Activated CD8-positive, alpha-beta T cell treated with anti-CD3 and anti-CD28 coated beads, Interleukin-2, amount 10 ng/mL, durations not matched to agents 7 days and 5 days (primary cell): ENCODE measurements around the gene APOBR. TPM values are rescaled to one million over a fixed set of nuclear protein-coding genes. Genes with fewer than 3 reads are reported as not detected.

Experiments used
- ATAC-seq: fragments of 150-1000 bp; cut with Tn5 transposase; one replicate; pipeline ENCODE4 v1.10.0; 2021; ENCODE audit warnings: moderate library complexity
- CTCF ChIA-PET: fragments of 350-600 bp; sonication (Branson Sonifier 250); formaldehyde crosslinking; loops from one replicate; lab custom pipeline; 2021; ENCODE audit warnings: antibody characterized with exemption; lab: Charles Lee
- POLR2A ChIA-PET: fragments of 350-600 bp; sonication (Branson Sonifier 250); formaldehyde crosslinking; loops from one replicate; lab custom pipeline; 2021; ENCODE audit warnings: antibody characterized with exemption; lab: Charles Lee
- DNase-seq: peaks from one replicate; pipeline ENCODE4 v3.0.0-alpha.2; 2020
- H3K27ac Mint-ChIP-seq: one replicate; pipeline ENCODE4 v1.8.0; 2021; ENCODE audit warnings: mild to moderate bottlenecking, mixed read lengths
- H3K27me3 Mint-ChIP-seq: one replicate; pipeline ENCODE4 v1.8.0; 2021; ENCODE audit warnings: low read depth, mixed read lengths
- H3K36me3 Mint-ChIP-seq: one replicate; pipeline ENCODE4 v1.8.0; 2021; ENCODE audit warnings: low read depth, mixed read lengths
- H3K4me1 Mint-ChIP-seq: one replicate; pipeline ENCODE4 v1.8.0; 2021; ENCODE audit warnings: low read depth, mixed read lengths
- H3K4me3 Mint-ChIP-seq: one replicate; pipeline ENCODE4 v1.8.0; 2021; ENCODE audit warnings: mild to moderate bottlenecking, mixed read lengths
- H3K9me3 Mint-ChIP-seq: one replicate; pipeline ENCODE4 v1.8.0; 2022; ENCODE audit warnings: mixed read lengths; ENCODE audit not compliant: insufficient read depth
- total RNA-seq, 2 experiments: library from RNA; stranded (reverse); gene quantifications; one replicate each; pipeline ENCODE4 v1.2.3, GENCODE V29; 2021

The APOBR gene
- total RNA-seq, 2 experiments from 2014 or later, result 32.2 to 33.2 TPM

- Mint-ChIP-seq H3K4me1 (peaks cover 12% of the 10 kb centered on the region), H3K36me3 (no peaks in the 10 kb centered on the region), H3K4me3 (no peak overlapping the region), H3K27ac (no peak overlapping the region), H3K9me3 (no peaks in the 10 kb centered on the region), H3K27me3 (peaks cover 7% of the 10 kb centered on the region)
- ChIA-PET POLR2A (no interaction called here), CTCF (interaction anchor here (1.1 kb wide), 1 partner anchor 400 kb away, joined by 3 read pairs; no protein-coding TSS in a partner anchor)
- DNase-seq (no peak), ATAC-seq (no peak)
Observed at GRCh38 chr16:28548306-28548802, 53.9 kb downstream of the APOBR start.

Other genes with a start within 250 kb of the APOBR start
- 10 to 100 TPM; 10.0 to 10.7 TPM for gene SBK1, start 202.1 kb upstream of the APOBR start, total RNA-seq
- 1 to 10 TPM in 1 of 2 experiments, under 1 TPM in 1; 0.99 to 1.8 TPM for gene NPIPB6, start 131.1 kb upstream of the APOBR start, total RNA-seq
- gene EIF3CL, start 90.8 kb upstream of the APOBR start, total RNA-seq, result 10 to 100 TPM; 58.8 to 62.8 TPM
- gene NPIPB7, start 22.3 kb upstream of the APOBR start, total RNA-seq, result not detected
- gene CLN3, start 2.6 kb upstream of the APOBR start, total RNA-seq, result 10 to 100 TPM; 52.2 to 53.7 TPM
- not detected for gene IL27, start 12.2 kb downstream of the APOBR start, total RNA-seq
- not detected for gene NUPR1, start 44.3 kb downstream of the APOBR start, total RNA-seq
- gene SGF29, start 59.3 kb downstream of the APOBR start, total RNA-seq, result 10 to 100 TPM; 42.2 to 49.1 TPM
- under 1 TPM; 0.42 to 0.57 TPM for gene SULT1A2, start 102.4 kb downstream of the APOBR start, total RNA-seq
- gene SULT1A1, start 115.4 kb downstream of the APOBR start, total RNA-seq, result 10 to 100 TPM; 11.8 to 13.0 TPM
- gene NPIPB8, start 143.4 kb downstream of the APOBR start, total RNA-seq, result 1 to 10 TPM in 1 of 2 experiments, under 1 TPM in 1; 0.89 to 1.0 TPM
- 100 to 1,000 TPM; 442 to 461 TPM for gene EIF3C, start 216.8 kb downstream of the APOBR start, total RNA-seq